K562 (cell line): ENCODE results near the gene VLDLR. TPM values are rescaled to one million over a fixed set of nuclear protein-coding genes. Genes with fewer than 3 reads are reported as not detected.

Source experiments
- ATAC-seq: fragments of 200-7000 bp; cut with Tn5 transposase; 3 replicates; pipeline ENCODE4 v1.9.1; 2020; ENCODE audit warnings: moderate library complexity
- BruUV-seq: library from RNA; stranded (reverse); fragments of 400-500 nt; replicated peaks from 2 replicates; lab custom pipeline; 2021; lab: Mats Ljungman, UMichigan
- CTCF ChIA-PET: fragments of 300-600 bp; formaldehyde crosslinking; extraction: SDS; loops from one replicate; lab custom pipeline; 2021; ENCODE audit warnings: low intra/inter-chr PET ratio; lab: Yijun Ruan, JAX
- POLR2A ChIA-PET: fragments of 300-600, 350-650 bp; sonication (Branson Sonifier 250); formaldehyde crosslinking; extraction: SDS; loops from one replicate; lab custom pipeline; 2021; ENCODE audit warnings: antibody characterized with exemption, inconsistent platforms; lab: Yijun Ruan, JAX
- DNase-seq, 4 experiments: peaks; one replicate each; pipeline versions ENCODE4 v3.0.0 to v3.0.0-alpha.2; 2011 to 2018; ENCODE audit warnings: low spot score in 3 of 4, mixed read lengths in 3 of 4; ENCODE audit errors: extremely low read depth in 1 of 4
- FAIRE-seq: peaks from 2 replicates; lab custom pipeline; 2011; peaks lifted over from hg19 to GRCh38; lab: Jason Lieb, UNC
- H2AFZ ChIP-seq: 2 replicates; pipeline ENCODE4 v1.6.0; 2011; ENCODE audit warnings: low read depth, low read length, control low read depth, inconsistent platforms
- H3K27ac ChIP-seq: fragments of 200-600 bp; 3 replicates; pipeline ENCODE4 v1.8.0; 2011; ENCODE audit warnings: low read depth, mild to moderate bottlenecking, control low read depth, inconsistent platforms, low read length, moderate library complexity, mixed read lengths; ENCODE audit errors: extremely low read depth
- H3K27me3 ChIP-seq, 2 experiments: fragments of 300-600 bp in 1 of 2; 2 replicates in 1 of 2; 3 replicates in 1 of 2; pipeline versions ENCODE4 v1.6.0 to v1.8.0; 2011; ENCODE audit warnings: inconsistent platforms in 2 of 2, low read length in 2 of 2, mild to moderate bottlenecking in 1 of 2, mixed read lengths in 1 of 2, moderate library complexity in 1 of 2; ENCODE audit not compliant: control insufficient read depth in 2 of 2, insufficient read depth in 2 of 2
- H3K36me3 ChIP-seq: fragments of 300-600 bp; 3 replicates; pipeline ENCODE4 v1.8.0; 2011; ENCODE audit warnings: mild to moderate bottlenecking, low read length, inconsistent platforms; ENCODE audit not compliant: control insufficient read depth, insufficient read depth
- H3K4me1 ChIP-seq, 2 experiments: fragments of 200-600 bp in 1 of 2; replicated peaks in 1 of 2; 2 replicates in 1 of 2; 3 replicates in 1 of 2; pipeline versions ENCODE4 v1.5.1 to v1.8.0; 2011; ENCODE audit warnings: inconsistent platforms in 2 of 2, low read length in 2 of 2, mild to moderate bottlenecking in 1 of 2, mixed read lengths in 1 of 2, moderate library complexity in 1 of 2; ENCODE audit not compliant: control insufficient read depth in 2 of 2, insufficient read depth in 2 of 2
- H3K4me2 ChIP-seq: 2 replicates; pipeline ENCODE4 v1.6.1; 2011; ENCODE audit warnings: low read length, control low read depth, inconsistent platforms, mixed read lengths; ENCODE audit not compliant: insufficient read depth
- H3K4me3 ChIP-seq: fragments of 200-600 bp; sonication (generic), shearing (Covaris generic); 2 replicates; pipeline ENCODE4 v1.5.1; 2016; ENCODE audit warnings: control low read depth, inconsistent platforms
- H3K79me2 ChIP-seq: fragments of 200-600 bp; 3 replicates; pipeline ENCODE4 v1.8.0; 2011; ENCODE audit warnings: low read length, inconsistent platforms; ENCODE audit not compliant: control insufficient read depth, insufficient read depth
- H3K9ac ChIP-seq, 2 experiments: 2 replicates each; pipeline versions ENCODE4 v1.6.0 to v1.6.1; 2011; ENCODE audit warnings: low read depth in 2 of 2, low read length in 2 of 2, control low read depth in 1 of 2, inconsistent platforms in 1 of 2, mild to moderate bottlenecking in 1 of 2, mixed read lengths in 1 of 2; ENCODE audit not compliant: insufficient read depth in 1 of 2
- H3K9me1 ChIP-seq: one replicate; pipeline ENCODE4 v1.6.0; 2011; ENCODE audit warnings: inconsistent platforms, mild to moderate bottlenecking, low read length, moderate library complexity; ENCODE audit not compliant: control insufficient read depth, insufficient read depth
- H3K9me3 ChIP-seq: replicated peaks from 2 replicates; pipeline ENCODE4 v1.5.1; 2011; ENCODE audit warnings: low read depth, low read length, inconsistent platforms; ENCODE audit not compliant: control insufficient read depth, insufficient read depth
- H4K20me1 ChIP-seq: replicated peaks from 2 replicates; pipeline ENCODE4 v1.6.1; 2011; ENCODE audit warnings: low read length, inconsistent platforms, mixed read lengths; ENCODE audit not compliant: control insufficient read depth, insufficient read depth
- AFF1 ChIP-seq, 2 experiments: fragments of 450-650 bp; IDR thresholded peaks; 2 replicates each; pipeline ENCODE4 v1.6.1; 2018; ENCODE audit warnings: mild to moderate bottlenecking in 2 of 2, low read depth in 1 of 2; ENCODE audit not compliant: partially characterized antibody in 2 of 2
- CEBPB ChIP-seq: fragments of 450-650 bp; IDR thresholded peaks from 2 replicates; pipeline ENCODE4 v1.6.1; 2016; ENCODE audit warnings: missing genetic modification characterization, missing compliant biosample characterization
- DDX20 ChIP-seq: fragments of 450-650 bp; IDR thresholded peaks from 2 replicates; pipeline ENCODE4 v1.6.1; 2016; ENCODE audit warnings: missing genetic modification characterization, low read depth, mild to moderate bottlenecking, missing compliant biosample characterization, moderate library complexity
- MCM7 ChIP-seq, 2 experiments: fragments of 450-650 bp; IDR thresholded peaks; 2 replicates each; pipeline ENCODE4 v1.6.1; 2016 to 2018
- SAP30 ChIP-seq: fragments of 200-600 bp; sonication (generic); IDR thresholded peaks from 2 replicates; pipeline ENCODE4 v1.6.1; 2012; ENCODE audit warnings: borderline replicate concordance, low read depth, mild to moderate bottlenecking, moderate library complexity, low read length, control low read depth, inconsistent platforms; ENCODE audit not compliant: insufficient read depth, poor library complexity, severe bottlenecking
- SIX5 ChIP-seq, 2 experiments: IDR thresholded peaks; 2 replicates each; pipeline ENCODE4 v1.6.1; 2011; ENCODE audit warnings: low read length in 2 of 2, borderline replicate concordance in 1 of 2, low read depth in 1 of 2, mild to moderate bottlenecking in 1 of 2, moderate library complexity in 1 of 2; ENCODE audit not compliant: insufficient read depth in 1 of 2
- WGBS: fragments of 100-300 bp; shearing (Covaris generic); methylation state at CpG from one replicate; pipeline ENCODE4 v1.1.6; 2016; ENCODE audit warnings: low coverage, mixed read lengths; ENCODE audit not compliant: insufficient coverage; ENCODE audit errors: missing lambda C conversion rate; 5-methylcytosine and 5-hydroxymethylcytosine counted together
- in situ Hi-C: fragments of 300-500 bp; cut with MboI; formaldehyde crosslinking; loops from 4 replicates; pipeline ENCODE4 v1.15.0; 2018; ENCODE audit warnings: inconsistent platforms, mixed read lengths
- intact Hi-C: fragments of 100-400 bp; cut with micrococcal nuclease; formaldehyde crosslinking; loops from 2 replicates; pipeline ENCODE4 v1.14.2; 2022
- polyA plus RNA-seq, 8 experiments: library from polyadenylated mRNA; depleted of rRNA in 4 of 8; stranded (reverse) in 5 of 8; unstranded in 3 of 8; fragments of >200 nt; fragmentation: Nextera tagmentation in 2 of 8; fragmentation: Illumina TruSeq in 1 of 8; extraction: Ambion mirVana in 2 of 8; extraction: Trizol in 1 of 8; gene quantifications; 2 replicates each; pipeline versions ENCODE4 v1.2.1 to v1.2.3, GENCODE V29; 2011 to 2014; ENCODE audit warnings: inconsistent platforms in 1 of 8, missing spikeins in 1 of 8
- total RNA-seq, 7 experiments: library from RNA; depleted of rRNA in 6 of 7; stranded (reverse); fragments of >200 nt in 6 of 7; fragmentation: Illumina TruSeq in 2 of 7; extraction: Trizol in 2 of 7; gene quantifications; 2 replicates each; pipeline versions ENCODE4 v1.2.1 to v1.2.3, GENCODE V29; 2011 to 2021; ENCODE audit warnings: low replicate concordance in 1 of 7

Gene VLDLR
- total and polyA plus RNA-seq, 9 of the 15 experiments (the other 6 are each of a cell fraction or from before 2014, with no cell fraction given) = 0.03 to 0.58 (median 0.08) TPM

DNA sequence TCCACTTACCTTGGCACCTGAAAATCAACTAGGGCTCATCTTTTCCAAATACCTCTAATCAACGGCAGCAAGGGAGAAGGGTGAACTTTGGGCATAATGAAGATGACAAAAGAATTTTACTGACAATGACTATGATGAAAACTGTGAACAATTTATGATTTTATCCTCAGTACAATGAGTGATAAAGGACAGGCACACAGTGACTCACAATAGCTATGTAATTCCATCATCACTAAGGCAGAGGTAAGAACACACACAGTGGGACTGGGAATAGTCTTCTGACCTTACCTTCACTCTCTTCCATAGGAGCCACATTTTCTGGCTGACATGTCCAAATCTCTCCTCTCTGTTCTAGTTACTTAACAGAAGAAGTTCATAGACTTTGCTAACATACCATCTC lies 69.6 kb downstream of the VLDLR start:
- H3K4me3 ChIP-seq = no peak overlapping the region
- H4K20me1 ChIP-seq = no peaks in the 10 kb centered on the region
- no peak overlapping the region for H3K4me2 ChIP-seq
- TF ChIP-seq MCM7 (IDR thresholded peaks at IDR 0.05) (no peak), SAP30 (no peak), SIX5 (IDR thresholded peaks at IDR 0.05; ENCODE audit: borderline replicate concordance in 1 of 2, insufficient read depth in 1 of 2, low read depth in 1 of 2, low read length in 2 of 2) (no peak), CEBPB (tag) (no peak)
- no peaks in the 10 kb centered on the region for H3K27me3 ChIP-seq
- no peaks in the 10 kb centered on the region for H3K79me2 ChIP-seq
- no peak overlapping the region for H2AFZ ChIP-seq
- FAIRE-seq = no peak
- no TSS peak for BruUV-seq
- POLR2A ChIA-PET = no interaction called here
- CTCF ChIA-PET = no interaction called here
- no CpG with 5 or more reads among the region's 1 CpG for WGBS
- H3K27ac ChIP-seq = no peak overlapping the region
- H3K4me1 ChIP-seq = no peaks in the 10 kb centered on the region; a peak in 1 of 5 replicates
- no peaks in the 10 kb centered on the region for H3K36me3 ChIP-seq
- no peaks in the 10 kb centered on the region for H3K9me3 ChIP-seq
- intact Hi-C loops (no loop called here), in situ Hi-C loops (no loop called here)
- H3K9me1 ChIP-seq = no peaks in the 10 kb centered on the region
- DNase-seq = no peak
- H3K9ac ChIP-seq = no peak overlapping the region
- ATAC-seq = no peak

- no peak for FAIRE-seq
- CTCF ChIA-PET = no interaction called here
- WGBS = 6% methylated on average over 2 of the region's 2 CpGs
Measured at GRCh38 chr9:2691626-2692025, 70.0 kb downstream of the VLDLR start.

More at GRCh38 chr9:2691626-2692025, 70.0 kb downstream of the VLDLR start:
- in situ Hi-C loops = no loop called here
- H3K9ac ChIP-seq = no peak overlapping the region
- TF ChIP-seq AFF1 (IDR thresholded peaks at IDR 0.05; ENCODE audit: low read depth in 1 of 2, partially characterized antibody in 2 of 2) (no peak), DDX20 (no peak)
- TF ChIP-seq, all 486 proteins: peak for 0
- Histone ChIP-seq H2AFZ (no peak overlapping the region), H3K9me3 (no peaks in the 10 kb centered on the region), H3K27me3 (no peaks in the 10 kb centered on the region), H4K20me1 (no peaks in the 10 kb centered on the region), H3K4me1 (no peaks in the 10 kb centered on the region; a peak in 1 of 5 replicates), H3K36me3 (no peaks in the 10 kb centered on the region), H3K79me2 (no peaks in the 10 kb centered on the region), H3K9me1 (no peaks in the 10 kb centered on the region), H3K4me2 (no peak overlapping the region), H3K4me3 (no peak overlapping the region), H3K27ac (no peak overlapping the region)
- ATAC-seq (no peak), DNase-seq (no peak)
- intact Hi-C loops = no loop called here
- BruUV-seq = no TSS peak
- POLR2A ChIA-PET = no interaction called here
